ENCODE data around the gene NCBP3. TPM values are rescaled to one million over a fixed set of nuclear protein-coding genes. Genes with fewer than 3 reads are reported as not detected.

Gene NCBP3
- 24.6 and 31.0 TPM in 2 replicates for total RNA-seq

GRCh38 chr17:3845621-3846436, at the start of gene NCBP3:
Gene NCBP3, minus strand, starts transcription at chr17:3846246. Its CDS starts 23 bp downstream, at chr17:3846223.

GRCh38 chr17:3893003-3893719, 47.1 kb upstream of the NCBP3 start, which contains the start of gene CAMKK1:
Gene CAMKK1, minus strand, starts transcription at chr17:3893053. Its CDS starts 7,366 bp downstream, at chr17:3885687.

GRCh38 chr17:3800362-3801271, 45.4 kb downstream of the NCBP3 start, which contains the start of gene ITGAE:
Gene ITGAE, minus strand, starts transcription at chr17:3801188. Its CDS starts 44 bp downstream, at chr17:3801144.

Other genes starting within 250 kb of the NCBP3 start
- 1.5 and 3.6 TPM in 2 replicates for gene TRPV1, start 236.8 kb downstream of the NCBP3 start, total RNA-seq
- gene SHPK, start 210.0 kb downstream of the NCBP3 start, total RNA-seq, result 11.3 and 11.4 TPM in 2 replicates
- 14.5 and 19.0 TPM in 2 replicates for gene CTNS, start 209.5 kb downstream of the NCBP3 start, total RNA-seq
- 255 and 301 TPM in 2 replicates for gene TAX1BP3, start 177.7 kb downstream of the NCBP3 start, total RNA-seq
- 13.9 and 16.3 TPM in 2 replicates for gene EMC6, start 177.4 kb downstream of the NCBP3 start, total RNA-seq
- 2.5 and 2.7 TPM in 2 replicates for gene P2RX5, start 150.1 kb downstream of the NCBP3 start, total RNA-seq
- 1.2 and 4.1 TPM in 2 replicates for gene HASPIN, start 122.3 kb downstream of the NCBP3 start, total RNA-seq
- 9.1 and 21.7 TPM in 2 replicates for gene ITGAE, start 45.1 kb downstream of the NCBP3 start, total RNA-seq
- gene CAMKK1, start 46.8 kb upstream of the NCBP3 start, total RNA-seq, result 7.7 and 12.6 TPM in 2 replicates
- 4.8 and 17.3 TPM in 2 replicates for gene P2RX1, start 70.2 kb upstream of the NCBP3 start, total RNA-seq
- 14.6 and 21.9 TPM in 2 replicates for gene ATP2A3, start 118.2 kb upstream of the NCBP3 start, total RNA-seq